GM12878 (cell line): Measurements from ENCODE around the gene ITGA11. TPM values are rescaled to one million over a fixed set of nuclear protein-coding genes. Genes with fewer than 3 reads are reported as not detected.

Experiments used
- ATAC-seq: fragments of 200-7000 bp; cut with Tn5 transposase; 3 replicates; pipeline ENCODE4 v1.9.1; 2020; ENCODE audit warnings: mild to moderate bottlenecking, moderate library complexity
- BruUV-seq: library from RNA; stranded (reverse); fragments of 400-500 nt; replicated peaks from 2 replicates; lab custom pipeline; 2021; lab: Mats Ljungman, UMichigan
- CTCF ChIA-PET: fragments of 300-600 bp; sonication (Branson Sonifier 250); formaldehyde crosslinking; extraction: SDS; loops from one replicate; lab custom pipeline; 2021; ENCODE audit warnings: inconsistent platforms; lab: Yijun Ruan, JAX
- POLR2A ChIA-PET: fragments of 350-600 bp; formaldehyde crosslinking; extraction: SDS; loops from one replicate; lab custom pipeline; 2021; ENCODE audit warnings: inconsistent platforms; lab: Charles Lee
- RAD21 ChIA-PET: fragments of 300-600 bp; sonication (Branson Sonifier 250); formaldehyde crosslinking; loops from one replicate; lab custom pipeline; 2023; ENCODE audit warnings: antibody characterized with exemption; ENCODE audit not compliant: unreplicated experiment; lab: Charles Lee
- SMC1A ChIA-PET: fragments of 300-600 bp; sonication (Branson Sonifier 250); formaldehyde crosslinking; loops from one replicate; lab custom pipeline; 2023; ENCODE audit not compliant: unreplicated experiment, uncharacterized antibody; lab: Charles Lee
- DNase-seq: peaks from one replicate; pipeline ENCODE4 v3.0.0-alpha.2; 2011; ENCODE audit warnings: low read depth, low spot score
- FAIRE-seq: peaks from 3 replicates; lab custom pipeline; 2011; peaks lifted over from hg19 to GRCh38; lab: Jason Lieb, UNC
- H2AFZ ChIP-seq: 2 replicates; pipeline ENCODE4 v1.6.0; 2011; ENCODE audit warnings: low read depth, low read length, control low read depth; ENCODE audit not compliant: control insufficient read depth
- H3K27ac ChIP-seq: 2 replicates; pipeline ENCODE4 v1.5.1; 2011; ENCODE audit warnings: control low read depth; ENCODE audit not compliant: control insufficient read depth, insufficient read depth
- H3K27me3 ChIP-seq, 2 experiments: replicated peaks in 1 of 2; 2 replicates each; pipeline versions ENCODE4 v1.6.0 to v1.6.1; 2011; ENCODE audit warnings: low read length in 1 of 2; ENCODE audit not compliant: control insufficient read depth in 2 of 2, insufficient read depth in 2 of 2
- H3K36me3 ChIP-seq, 2 experiments: 2 replicates each; pipeline ENCODE4 v1.5.1; 2011; ENCODE audit warnings: low read length in 1 of 2; ENCODE audit not compliant: control insufficient read depth in 2 of 2, insufficient read depth in 2 of 2
- H3K4me1 ChIP-seq: 2 replicates; pipeline ENCODE4 v1.6.1; 2011; ENCODE audit warnings: mild to moderate bottlenecking, low read length, moderate library complexity, mixed read lengths; ENCODE audit not compliant: control insufficient read depth, insufficient read depth
- H3K4me2 ChIP-seq: 2 replicates; pipeline ENCODE4 v1.6.0; 2011; ENCODE audit warnings: control low read depth; ENCODE audit not compliant: control insufficient read depth, insufficient read depth
- H3K4me3 ChIP-seq: fragments of 200-600 bp; sonication (generic); 2 replicates; pipeline ENCODE4 v1.5.1; 2016
- H3K79me2 ChIP-seq: 2 replicates; pipeline ENCODE4 v1.6.0; 2011; ENCODE audit warnings: low read length; ENCODE audit not compliant: control insufficient read depth, insufficient read depth
- H3K9ac ChIP-seq: 2 replicates; pipeline ENCODE4 v1.8.0; 2011; ENCODE audit warnings: low read length, control low read depth, mixed read lengths; ENCODE audit not compliant: control insufficient read depth, insufficient read depth
- H3K9me3 ChIP-seq: replicated peaks from 3 replicates; pipeline ENCODE4 v1.5.1; 2011; ENCODE audit warnings: mild to moderate bottlenecking, low read length; ENCODE audit not compliant: control insufficient read depth, insufficient read depth
- H4K20me1 ChIP-seq: 2 replicates; pipeline ENCODE4 v1.6.0; 2011; ENCODE audit not compliant: control insufficient read depth, insufficient read depth
- CBFB ChIP-seq: IDR thresholded peaks from 2 replicates; pipeline ENCODE4 v1.6.1; 2016; ENCODE audit warnings: antibody characterized with exemption, low read depth
- ESRRA ChIP-seq: IDR thresholded peaks from 2 replicates; pipeline ENCODE4 v1.6.1; 2012; ENCODE audit warnings: mild to moderate bottlenecking, low read length, improper control_type of control experiment
- GATAD2B ChIP-seq: fragments of 450-650 bp; conservative IDR thresholded peaks from 2 replicates; pipeline ENCODE4 v1.6.1; 2017; ENCODE audit warnings: low read depth, mild to moderate bottlenecking, moderate library complexity
- MXI1 ChIP-seq: fragments of 150-350 bp; IDR thresholded peaks from 2 replicates; pipeline ENCODE4 v1.6.1; 2011; ENCODE audit warnings: low read depth, mild to moderate bottlenecking, inconsistent platforms, low read length, improper control_type of control experiment
- MYC ChIP-seq: IDR thresholded peaks from 2 replicates; pipeline ENCODE4 v1.6.1; 2011; ENCODE audit warnings: mild to moderate bottlenecking, low read length, moderate library complexity, inconsistent platforms; ENCODE audit not compliant: insufficient read depth, insufficient replicate concordance, insufficient read length, severe bottlenecking
- NBN ChIP-seq: fragments of 450-650 bp; IDR thresholded peaks from 2 replicates; pipeline ENCODE4 v1.6.1; 2016
- NR2F1 ChIP-seq: fragments of 450-650 bp; conservative IDR thresholded peaks from 2 replicates; pipeline ENCODE4 v1.6.1; 2017; ENCODE audit warnings: mild to moderate bottlenecking
- SKIL ChIP-seq: fragments of 450-650 bp; IDR thresholded peaks from 2 replicates; pipeline ENCODE4 v1.6.1; 2017; ENCODE audit warnings: mild to moderate bottlenecking, low read depth, inconsistent platforms; ENCODE audit not compliant: poor library complexity, severe bottlenecking
- USF1 ChIP-seq: IDR thresholded peaks from 2 replicates; pipeline ENCODE4 v1.6.1; 2011; ENCODE audit warnings: borderline replicate concordance, low read depth, mild to moderate bottlenecking, moderate library complexity, mixed read lengths, low read length; ENCODE audit not compliant: insufficient read depth; ENCODE audit errors: extremely low read length
- ZNF24 ChIP-seq: fragments of 450-650 bp; IDR thresholded peaks from 2 replicates; pipeline ENCODE4 v1.6.1; 2017; ENCODE audit warnings: antibody characterized with exemption, mild to moderate bottlenecking
- WGBS: methylation state at CpG from one replicate; pipeline ENCODE4 v1.1.6; 2016; ENCODE audit warnings: low lambda C conversion rate; ENCODE audit not compliant: insufficient replicate concordance, insufficient coverage; ENCODE audit errors: missing lambda C conversion rate; 5-methylcytosine and 5-hydroxymethylcytosine counted together
- in situ Hi-C: fragments of 300-500 bp; cut with MboI; formaldehyde crosslinking; loops from 9 replicates; pipeline ENCODE4 v1.14.3; 2018; ENCODE audit warnings: mixed read lengths
- intact Hi-C: fragments of 100-400 bp; cut with micrococcal nuclease; formaldehyde crosslinking; loops from one replicate; pipeline ENCODE4 v1.14.2; 2022; ENCODE audit not compliant: unreplicated experiment
- polyA plus RNA-seq, 11 experiments: library from polyadenylated mRNA; depleted of rRNA in 4 of 11; unstranded in 6 of 11; stranded (reverse) in 5 of 11; fragments of >200 nt; fragmentation: Nextera tagmentation in 4 of 11; fragmentation: Illumina TruSeq in 1 of 11; extraction: Ambion mirVana in 4 of 11; extraction: Trizol in 1 of 11; gene quantifications; 1 replicate in 1 of 11; 2 replicates in 10 of 11; pipeline versions ENCODE4 v1.2.1 to v1.2.3, GENCODE V29; 2011 to 2016; ENCODE audit warnings: inconsistent platforms in 2 of 11, missing spikeins in 2 of 11, low read depth in 1 of 11
- total RNA-seq, 4 experiments: library from RNA; depleted of rRNA in 3 of 4; stranded (reverse); fragments of >200 nt in 3 of 4; fragmentation: Illumina TruSeq in 1 of 4; extraction: Trizol in 1 of 4; gene quantifications; 2 replicates each; pipeline versions ENCODE4 v1.2.1 to v1.2.3, GENCODE V29; 2013 to 2021
- TF ChIP-seq, protein P1 (sequence below): fragments of 450-650 bp; IDR thresholded peaks from 2 replicates; pipeline ENCODE4 v1.6.1; 2018; ENCODE audit warnings: mild to moderate bottlenecking, low read depth, moderate library complexity; ENCODE audit not compliant: partially characterized antibody
- TF ChIP-seq, protein P2 (sequence below): fragments of 450-650 bp; IDR thresholded peaks from 2 replicates; pipeline ENCODE4 v1.6.1; 2017; ENCODE audit warnings: antibody characterized with exemption, mild to moderate bottlenecking, moderate library complexity

The ITGA11 gene
- total and polyA plus RNA-seq, 10 of the 15 experiments (the other 5 are each of a cell fraction or from before 2014, with no cell fraction given), result under 0.01 to 0.36 (median 0.13) TPM; not detected in 1

DNA sequence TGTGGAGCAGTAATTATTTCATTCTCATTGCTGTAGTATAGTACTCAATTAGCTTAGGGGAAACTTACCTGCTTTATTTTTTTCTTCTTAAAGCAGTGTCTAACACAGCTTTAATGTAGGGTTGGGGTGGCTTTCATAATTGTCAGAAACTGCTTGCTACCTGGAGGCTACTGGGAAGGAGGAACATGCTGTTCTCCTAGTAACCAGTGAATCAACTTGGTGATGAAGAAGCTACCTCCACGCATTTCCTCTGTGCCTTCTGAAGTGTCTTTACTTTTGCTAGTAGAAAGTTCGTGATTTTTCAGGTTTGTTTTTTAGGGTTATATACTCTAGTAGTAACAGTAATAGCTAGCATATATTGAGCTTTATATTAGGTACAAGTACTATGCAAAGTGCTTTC lies 142.9 kb downstream of the ITGA11 start:
- no peaks in the 10 kb centered on the region for H3K4me1 ChIP-seq
- WGBS, result 92% methylated on average over 2 of the region's 2 CpGs
- H3K27ac ChIP-seq, result no peak overlapping the region
- H3K9me3 ChIP-seq, result peaks cover 5% of the 10 kb centered on the region
- peaks cover 15 to 29% of the 10 kb centered on the region in 2 experiments for H3K36me3 ChIP-seq
- ChIA-PET SMC1A (interaction anchor here (1.2 to 2.4 kb wide), 3 partner anchors 8 to 17 kb away, joined by 3 to 9 read pairs (median 7); no protein-coding TSS in a partner anchor), POLR2A (no interaction called here), CTCF (interaction anchor here (1.1 to 2.1 kb wide), 3 partner anchors 10 to 17 kb away, joined by 3 to 9 read pairs (median 5); no protein-coding TSS in a partner anchor), RAD21 (no interaction called here)
- peaks cover 67% of the 10 kb centered on the region for H3K79me2 ChIP-seq
- no peaks in the 10 kb centered on the region for H3K27me3 ChIP-seq
- BruUV-seq, result no TSS peak
- H3K4me3 ChIP-seq, result no peak overlapping the region
- DNase-seq, result no peak
- H2AFZ ChIP-seq, result no peak overlapping the region
- intact Hi-C loops (no loop called here), in situ Hi-C loops (no loop called here)
- no peak overlapping the region for H3K9ac ChIP-seq
- H4K20me1 ChIP-seq, result no peaks in the 10 kb centered on the region
- TF ChIP-seq SKIL (no peak), ZNF24 (no peak), MXI1 (no peak), NR2F1 (no peak), USF1 (no peak), ESRRA (no peak), GATAD2B (no peak), NBN (no peak), CBFB (no peak), MYC (no peak)
- TF ChIP-seq, protein P1, sequence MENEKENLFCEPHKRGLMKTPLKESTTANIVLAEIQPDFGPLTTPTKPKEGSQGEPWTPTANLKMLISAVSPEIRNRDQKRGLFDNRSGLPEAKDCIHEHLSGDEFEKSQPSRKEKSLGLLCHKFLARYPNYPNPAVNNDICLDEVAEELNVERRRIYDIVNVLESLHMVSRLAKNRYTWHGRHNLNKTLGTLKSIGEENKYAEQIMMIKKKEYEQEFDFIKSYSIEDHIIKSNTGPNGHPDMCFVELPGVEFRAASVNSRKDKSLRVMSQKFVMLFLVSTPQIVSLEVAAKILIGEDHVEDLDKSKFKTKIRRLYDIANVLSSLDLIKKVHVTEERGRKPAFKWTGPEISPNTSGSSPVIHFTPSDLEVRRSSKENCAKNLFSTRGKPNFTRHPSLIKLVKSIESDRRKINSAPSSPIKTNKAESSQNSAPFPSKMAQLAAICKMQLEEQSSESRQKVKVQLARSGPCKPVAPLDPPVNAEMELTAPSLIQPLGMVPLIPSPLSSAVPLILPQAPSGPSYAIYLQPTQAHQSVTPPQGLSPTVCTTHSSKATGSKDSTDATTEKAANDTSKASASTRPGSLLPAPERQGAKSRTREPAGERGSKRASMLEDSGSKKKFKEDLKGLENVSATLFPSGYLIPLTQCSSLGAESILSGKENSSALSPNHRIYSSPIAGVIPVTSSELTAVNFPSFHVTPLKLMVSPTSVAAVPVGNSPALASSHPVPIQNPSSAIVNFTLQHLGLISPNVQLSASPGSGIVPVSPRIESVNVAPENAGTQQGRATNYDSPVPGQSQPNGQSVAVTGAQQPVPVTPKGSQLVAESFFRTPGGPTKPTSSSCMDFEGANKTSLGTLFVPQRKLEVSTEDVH, result no peak
- TF ChIP-seq, protein P2, sequence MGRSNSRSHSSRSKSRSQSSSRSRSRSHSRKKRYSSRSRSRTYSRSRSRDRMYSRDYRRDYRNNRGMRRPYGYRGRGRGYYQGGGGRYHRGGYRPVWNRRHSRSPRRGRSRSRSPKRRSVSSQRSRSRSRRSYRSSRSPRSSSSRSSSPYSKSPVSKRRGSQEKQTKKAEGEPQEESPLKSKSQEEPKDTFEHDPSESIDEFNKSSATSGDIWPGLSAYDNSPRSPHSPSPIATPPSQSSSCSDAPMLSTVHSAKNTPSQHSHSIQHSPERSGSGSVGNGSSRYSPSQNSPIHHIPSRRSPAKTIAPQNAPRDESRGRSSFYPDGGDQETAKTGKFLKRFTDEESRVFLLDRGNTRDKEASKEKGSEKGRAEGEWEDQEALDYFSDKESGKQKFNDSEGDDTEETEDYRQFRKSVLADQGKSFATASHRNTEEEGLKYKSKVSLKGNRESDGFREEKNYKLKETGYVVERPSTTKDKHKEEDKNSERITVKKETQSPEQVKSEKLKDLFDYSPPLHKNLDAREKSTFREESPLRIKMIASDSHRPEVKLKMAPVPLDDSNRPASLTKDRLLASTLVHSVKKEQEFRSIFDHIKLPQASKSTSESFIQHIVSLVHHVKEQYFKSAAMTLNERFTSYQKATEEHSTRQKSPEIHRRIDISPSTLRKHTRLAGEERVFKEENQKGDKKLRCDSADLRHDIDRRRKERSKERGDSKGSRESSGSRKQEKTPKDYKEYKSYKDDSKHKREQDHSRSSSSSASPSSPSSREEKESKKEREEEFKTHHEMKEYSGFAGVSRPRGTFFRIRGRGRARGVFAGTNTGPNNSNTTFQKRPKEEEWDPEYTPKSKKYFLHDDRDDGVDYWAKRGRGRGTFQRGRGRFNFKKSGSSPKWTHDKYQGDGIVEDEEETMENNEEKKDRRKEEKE, result no peak
- no peak for FAIRE-seq
- no peak overlapping the region for H3K4me2 ChIP-seq
- ATAC-seq, result no peak
